ENCODE results near the gene SECTM1.
"Not testable (repeated sequence)": the region's sequence is repeated elsewhere in the genome, so short reads cannot be mapped to it uniquely, and the experiment has no call there.

The SECTM1 gene

GRCh38 chr17:82355770-82356427, 22.3 kb upstream of the SECTM1 start:
- Mint-ChIP-seq H3K4me1 (peaks cover 21% of the 10 kb centered on the region), H3K4me3 (no peak overlapping the region), H3K9me3 (no peaks in the 10 kb centered on the region), H3K27me3 (peaks cover 72% of the 10 kb centered on the region), H3K36me3 (no peaks in the 10 kb centered on the region), H3K27ac (no peak overlapping the region)
- no peak for ATAC-seq

DNA sequence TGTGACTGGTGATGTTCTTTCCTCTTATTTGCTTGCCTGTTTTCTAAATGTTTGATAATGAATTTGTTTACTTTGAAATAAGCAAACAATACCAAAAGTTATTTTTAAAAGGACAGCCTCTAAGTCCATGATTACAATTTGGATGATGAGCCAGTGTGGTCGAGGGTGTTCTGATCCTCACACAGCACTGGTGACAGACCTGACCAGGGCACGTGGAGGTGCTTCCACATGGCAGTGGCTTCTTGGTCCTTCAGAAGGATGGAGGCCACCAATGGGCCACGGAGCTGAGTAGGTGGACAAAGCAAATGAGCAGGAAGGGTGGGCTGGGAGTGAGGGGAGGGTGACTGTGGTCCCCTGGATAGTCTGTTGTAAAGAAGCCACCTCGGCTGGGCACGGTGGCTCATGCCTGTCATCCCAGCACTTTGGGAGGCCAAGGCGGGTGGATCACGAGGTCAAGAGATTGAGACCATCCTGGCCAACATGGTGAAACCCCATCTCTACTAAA, 21.3 kb upstream of the SECTM1 start:
- Mint-ChIP-seq H3K27me3 (peaks cover 82% of the 10 kb centered on the region), H3K4me3 (no peak overlapping the region), H3K27ac (no peak overlapping the region), H3K9me3 (no peaks in the 10 kb centered on the region), H3K36me3 (no peaks in the 10 kb centered on the region), H3K4me1 (peaks cover 26% of the 10 kb centered on the region)
- ATAC-seq = no peak

GRCh38 chr17:82353484-82353883, 19.9 kb upstream of the SECTM1 start:
- Mint-ChIP-seq H3K4me3 (no peak overlapping the region), H3K36me3 (no peaks in the 10 kb centered on the region), H3K27ac (no peak overlapping the region), H3K27me3 (peaks cover 91% of the 10 kb centered on the region), H3K4me1 (peaks cover 23% of the 10 kb centered on the region), H3K9me3 (no peaks in the 10 kb centered on the region)
- no peak for ATAC-seq

- peaks cover 18% of the 10 kb centered on the region for H3K4me1 Mint-ChIP-seq
- peak overlapping the region; percentile 61 for H3K27ac Mint-ChIP-seq
- H3K9me3 Mint-ChIP-seq = no peaks in the 10 kb centered on the region
- no peak overlapping the region for H3K4me3 Mint-ChIP-seq
- ATAC-seq = peak; percentile 87
- peaks cover 84% of the 10 kb centered on the region for H3K27me3 Mint-ChIP-seq
- no peaks in the 10 kb centered on the region for H3K36me3 Mint-ChIP-seq
These were observed 18.3 kb upstream of the SECTM1 start for GRCh38 chr17:82351713-82352488.

- Mint-ChIP-seq H3K36me3 (no peaks in the 10 kb centered on the region), H3K27ac (peak overlapping the region; percentile 61)
- peak; percentile 55 for ATAC-seq
These were observed 17.7 kb upstream of the SECTM1 start for GRCh38 chr17:82351254-82351712.

GRCh38 chr17:82350182-82351030, 16.8 kb upstream of the SECTM1 start:
- H3K4me3 Mint-ChIP-seq = no peak overlapping the region
- no peak overlapping the region for H3K27ac Mint-ChIP-seq
- H3K36me3 Mint-ChIP-seq = no peaks in the 10 kb centered on the region
- no peaks in the 10 kb centered on the region for H3K9me3 Mint-ChIP-seq
- ATAC-seq = peak; percentile 55
- peaks cover 79% of the 10 kb centered on the region for H3K27me3 Mint-ChIP-seq
- peaks cover 18% of the 10 kb centered on the region for H3K4me1 Mint-ChIP-seq

More at GRCh38 chr17:82351254-82351712, 17.7 kb upstream of the SECTM1 start:
- peaks cover 83% of the 10 kb centered on the region for H3K27me3 Mint-ChIP-seq
- no peaks in the 10 kb centered on the region for H3K9me3 Mint-ChIP-seq
- no peak overlapping the region for H3K4me3 Mint-ChIP-seq
- H3K4me1 Mint-ChIP-seq = peaks cover 18% of the 10 kb centered on the region

GRCh38 chr17:82349287-82349701, 15.7 kb upstream of the SECTM1 start:
- Mint-ChIP-seq H3K27me3 (peaks cover 68% of the 10 kb centered on the region), H3K36me3 (no peaks in the 10 kb centered on the region), H3K4me1 (peaks cover 18% of the 10 kb centered on the region), H3K9me3 (no peaks in the 10 kb centered on the region), H3K27ac (no peak overlapping the region), H3K4me3 (no peak overlapping the region)
- ATAC-seq = no peak

GRCh38 chr17:82348866-82349265, 15.3 kb upstream of the SECTM1 start:
- H3K4me1 Mint-ChIP-seq = peaks cover 18% of the 10 kb centered on the region
- H3K4me3 Mint-ChIP-seq = no peak overlapping the region
- no peaks in the 10 kb centered on the region for H3K9me3 Mint-ChIP-seq
- no peaks in the 10 kb centered on the region for H3K36me3 Mint-ChIP-seq
- H3K27ac Mint-ChIP-seq = no peak overlapping the region
- peaks cover 65% of the 10 kb centered on the region for H3K27me3 Mint-ChIP-seq
- no peak for ATAC-seq

GRCh38 chr17:82348434-82348833, 14.9 kb upstream of the SECTM1 start:
- Mint-ChIP-seq H3K27me3 (peaks cover 65% of the 10 kb centered on the region), H3K36me3 (no peaks in the 10 kb centered on the region), H3K27ac (no peak overlapping the region), H3K4me3 (no peak overlapping the region), H3K4me1 (peaks cover 18% of the 10 kb centered on the region), H3K9me3 (no peaks in the 10 kb centered on the region)
- ATAC-seq = no peak

DNA sequence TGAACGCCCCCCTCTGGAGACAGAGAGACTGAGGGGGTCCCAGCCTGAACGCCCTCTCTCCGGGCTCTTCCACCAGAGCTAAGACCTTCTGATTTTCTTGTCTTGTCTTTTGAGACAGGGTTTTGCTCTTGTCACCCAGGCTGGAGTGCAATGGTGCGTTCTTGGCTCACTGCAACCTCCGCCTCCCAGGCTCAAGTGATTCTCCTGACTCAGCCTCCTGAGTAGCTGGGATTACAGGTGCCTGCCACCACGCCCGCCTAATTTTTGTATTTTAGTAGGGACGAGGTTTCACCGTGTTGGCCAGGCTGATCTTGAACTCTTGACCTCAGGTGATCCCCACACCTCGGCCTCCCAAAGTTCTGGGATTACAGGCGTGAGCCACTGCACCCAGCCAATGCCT, 14.4 kb upstream of the SECTM1 start:
- not testable (repeated sequence) for H3K36me3 Mint-ChIP-seq, H3K4me3 Mint-ChIP-seq, ATAC-seq, H3K9me3 Mint-ChIP-seq, H3K27ac Mint-ChIP-seq
- H3K4me1 Mint-ChIP-seq = peaks cover 18% of the 10 kb centered on the region
- peaks cover 65% of the 10 kb centered on the region for H3K27me3 Mint-ChIP-seq

GRCh38 chr17:82346342-82347300, 13.1 kb upstream of the SECTM1 start:
- no peak overlapping the region for H3K27ac Mint-ChIP-seq
- no peak for ATAC-seq
- no peak overlapping the region for H3K4me3 Mint-ChIP-seq

GRCh38 chr17:82345151-82345976, 11.8 kb upstream of the SECTM1 start:
- H3K27me3 Mint-ChIP-seq = peaks cover 58% of the 10 kb centered on the region
- no peaks in the 10 kb centered on the region for H3K36me3 Mint-ChIP-seq
- H3K4me1 Mint-ChIP-seq = peaks cover 3% of the 10 kb centered on the region
- H3K27ac Mint-ChIP-seq = no peak overlapping the region
- ATAC-seq = no peak
- H3K4me3 Mint-ChIP-seq = no peak overlapping the region
- H3K9me3 Mint-ChIP-seq = no peaks in the 10 kb centered on the region

More at GRCh38 chr17:82346342-82347300, 13.1 kb upstream of the SECTM1 start:
- Mint-ChIP-seq H3K9me3 (no peaks in the 10 kb centered on the region), H3K27me3 (peaks cover 69% of the 10 kb centered on the region), H3K36me3 (no peaks in the 10 kb centered on the region), H3K4me1 (peaks cover 10% of the 10 kb centered on the region)

DNA sequence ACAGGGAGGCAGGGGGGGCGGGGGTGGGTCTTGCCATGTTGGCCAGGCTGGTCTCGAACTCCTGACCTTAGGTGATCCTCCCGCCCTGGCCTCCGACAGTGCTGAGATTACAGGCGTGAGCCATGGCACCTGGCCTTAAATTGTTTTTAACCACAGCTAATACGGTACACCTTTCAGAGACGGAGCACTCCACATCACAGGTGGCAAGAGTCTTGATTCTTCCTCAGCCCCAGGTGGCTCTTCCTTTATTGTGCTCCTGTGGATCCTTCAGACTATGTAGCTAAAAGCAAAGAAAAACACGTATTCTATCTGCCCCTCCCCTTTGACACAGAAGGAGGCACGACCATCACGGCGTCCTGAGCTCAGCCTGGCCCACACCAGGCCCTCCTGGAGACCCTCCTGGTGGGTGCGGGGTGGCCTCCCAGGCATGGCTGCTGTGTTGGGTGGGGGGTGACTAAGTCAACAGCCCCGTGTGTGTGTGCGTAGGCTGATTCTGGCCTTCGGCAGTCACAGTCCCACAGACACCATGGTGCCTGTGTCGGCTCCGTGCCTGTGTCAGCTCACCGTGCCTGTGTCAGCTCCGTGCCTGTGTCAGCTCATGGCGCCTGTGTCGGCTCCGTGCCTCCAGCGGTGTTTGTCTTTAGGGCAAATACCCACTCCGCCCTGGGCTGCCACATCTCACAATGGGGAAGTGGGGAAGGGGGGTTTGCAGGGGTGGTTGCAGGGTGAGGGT, 10.8 kb upstream of the SECTM1 start:
- Mint-ChIP-seq H3K36me3 (no peaks in the 10 kb centered on the region), H3K9me3 (no peaks in the 10 kb centered on the region), H3K4me3 (no peak overlapping the region), H3K4me1 (no peaks in the 10 kb centered on the region), H3K27me3 (peaks cover 48% of the 10 kb centered on the region), H3K27ac (no peak overlapping the region)
- no peak for ATAC-seq

Measured in stimulated activated memory B cell treated with anti-CD40 and anti-IgM and Interleukin-4, amounts not matched to agents 10 μg/mL and 1 μg/mL and 100 μg/mL, for 72 hours (primary cell).